Placental pericyte (primary cell): Measurements from ENCODE around the gene MGAT4B. TPM values are rescaled to one million over a fixed set of nuclear protein-coding genes. Genes with fewer than 3 reads are reported as not detected.

Source experiments
- small RNA-seq: library from RNA; depleted of rRNA; stranded (forward); fragments of <200 nt; gene quantifications from one replicate; pipeline ENCODE3, GENCODE V24; 2012; ENCODE audit warnings: low replicate concordance
- total RNA-seq: library from RNA; depleted of rRNA; stranded (reverse); fragments of >200 nt; gene quantifications from 2 replicates; pipeline ENCODE4 v1.2.3, GENCODE V29; 2012

The MGAT4B gene
- 135 and 238 TPM in 2 replicates for total RNA-seq

GRCh38 chr5:179806250-179807048 lies at the start of gene MGAT4B:
MGAT4B (minus strand) TSS chr5:179806866; CDS start chr5:179806583, 283 bp downstream.

GRCh38 chr5:179820483-179821297 lies 14.0 kb upstream of the MGAT4B start, which contains the start of gene SQSTM1:
SQSTM1 (plus strand) TSS chr5:179820905; CDS start chr5:179820937, 32 bp downstream.

GRCh38 chr5:179793468-179794139 lies 13.1 kb downstream of the MGAT4B start, which contains the start of gene LTC4S:
LTC4S (plus strand) TSS chr5:179793986; CDS start chr5:179794081, 95 bp downstream.

Small RNA genes lying within 50 kb of the gene (small RNA-seq; reads per million reads assigned to genes)
- gene MIR1229 (0.72 reads per million, percentile 31 among the genes with 10 or more reads in this experiment), gene RF00019 (not detected)

Other genes starting within 250 kb of the MGAT4B start
- gene HNRNPH1, start 183.2 kb downstream of the MGAT4B start, total RNA-seq = 435 and 542 TPM in 2 replicates
- 0.29 TPM in 1 of 2 replicates, not detected in the other for gene CBY3, start 125.8 kb downstream of the MGAT4B start, total RNA-seq
- 650 and 1,521 TPM in 2 replicates for gene CANX, start 107.9 kb downstream of the MGAT4B start, total RNA-seq
- 6.3 and 16.2 TPM in 2 replicates for gene MAML1, start 74.0 kb downstream of the MGAT4B start, total RNA-seq
- 0.88 TPM in 1 of 2 replicates, not detected in the other for gene LTC4S, start 12.9 kb downstream of the MGAT4B start, total RNA-seq
- gene SQSTM1, start 14.0 kb upstream of the MGAT4B start, total RNA-seq = 439 and 1,519 TPM in 2 replicates
- 6.6 and 7.2 TPM in 2 replicates for gene MRNIP, start 52.0 kb upstream of the MGAT4B start, total RNA-seq
- gene TBC1D9B, start 101.0 kb upstream of the MGAT4B start, total RNA-seq = 63.5 and 70.6 TPM in 2 replicates